HG02798 (cell line): ENCODE measurements around the gene MASP1.

ENCODE experiments used
- ATAC-seq: cut with Tn5 transposase; IDR thresholded peaks from one replicate; pipeline ENCODE4 v1.9.1; 2021; ENCODE audit warnings: mild to moderate bottlenecking; ENCODE audit not compliant: unreplicated experiment, poor library complexity

The MASP1 gene, protein sequence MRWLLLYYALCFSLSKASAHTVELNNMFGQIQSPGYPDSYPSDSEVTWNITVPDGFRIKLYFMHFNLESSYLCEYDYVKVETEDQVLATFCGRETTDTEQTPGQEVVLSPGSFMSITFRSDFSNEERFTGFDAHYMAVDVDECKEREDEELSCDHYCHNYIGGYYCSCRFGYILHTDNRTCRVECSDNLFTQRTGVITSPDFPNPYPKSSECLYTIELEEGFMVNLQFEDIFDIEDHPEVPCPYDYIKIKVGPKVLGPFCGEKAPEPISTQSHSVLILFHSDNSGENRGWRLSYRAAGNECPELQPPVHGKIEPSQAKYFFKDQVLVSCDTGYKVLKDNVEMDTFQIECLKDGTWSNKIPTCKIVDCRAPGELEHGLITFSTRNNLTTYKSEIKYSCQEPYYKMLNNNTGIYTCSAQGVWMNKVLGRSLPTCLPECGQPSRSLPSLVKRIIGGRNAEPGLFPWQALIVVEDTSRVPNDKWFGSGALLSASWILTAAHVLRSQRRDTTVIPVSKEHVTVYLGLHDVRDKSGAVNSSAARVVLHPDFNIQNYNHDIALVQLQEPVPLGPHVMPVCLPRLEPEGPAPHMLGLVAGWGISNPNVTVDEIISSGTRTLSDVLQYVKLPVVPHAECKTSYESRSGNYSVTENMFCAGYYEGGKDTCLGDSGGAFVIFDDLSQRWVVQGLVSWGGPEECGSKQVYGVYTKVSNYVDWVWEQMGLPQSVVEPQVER

GRCh38 chr3:187291512-187292132 lies at the start of gene MASP1:
MASP1 (minus strand) TSS chr3:187291737; CDS start chr3:187291632, 105 bp downstream.
- no peak for ATAC-seq

GRCh38 chr3:187340578-187340977 lies 49.0 kb upstream of the MASP1 start:
- no peak for ATAC-seq

- ATAC-seq, result no peak
These were observed 44.8 kb upstream of the MASP1 start for GRCh38 chr3:187336322-187336721.

- no peak for ATAC-seq
These were observed 43.4 kb upstream of the MASP1 start for GRCh38 chr3:187334904-187335303.

GRCh38 chr3:187328691-187329090 lies 37.2 kb upstream of the MASP1 start:
- ATAC-seq, result no peak

GRCh38 chr3:187327845-187328244 lies 36.3 kb upstream of the MASP1 start:
- no peak for ATAC-seq

DNA sequence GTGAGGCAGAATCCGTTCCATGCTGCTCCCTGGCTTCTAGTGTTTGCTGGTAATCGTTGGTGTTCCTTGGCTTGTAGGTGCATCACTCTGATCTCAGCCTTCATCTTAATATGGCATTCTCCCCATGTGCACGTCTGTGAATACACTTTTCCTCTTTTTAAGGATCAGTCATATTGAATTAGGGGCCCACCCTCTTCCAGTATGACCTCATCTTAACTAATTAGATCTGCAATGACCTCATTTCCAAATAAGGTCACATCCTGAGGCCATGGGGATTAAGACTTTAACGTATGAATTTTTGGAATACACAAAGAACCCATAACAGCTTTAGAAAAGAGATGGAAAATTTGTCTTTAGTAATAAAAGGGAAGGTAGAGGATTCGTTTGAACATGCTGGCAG lies 34.1 kb upstream of the MASP1 start:
- ATAC-seq, result no peak

DNA sequence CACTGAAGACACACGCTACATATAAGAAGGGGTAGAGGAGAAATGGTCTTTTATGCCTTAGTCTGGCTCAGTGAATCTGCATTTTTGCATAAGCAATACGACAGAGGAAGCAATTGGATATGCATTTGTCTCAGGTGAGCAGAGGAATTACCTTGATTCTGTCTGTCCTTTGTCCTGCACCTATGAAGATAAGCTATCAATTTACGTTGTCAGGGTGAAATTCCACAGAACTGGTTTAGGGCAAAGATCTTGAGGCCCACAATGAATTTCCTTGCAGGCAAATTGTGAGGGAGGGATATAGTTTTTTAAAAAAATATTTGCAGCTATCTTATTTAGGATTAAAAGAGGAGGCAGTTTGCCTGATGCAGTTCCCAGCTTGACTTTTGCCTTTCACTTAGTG lies 31.6 kb upstream of the MASP1 start:
- ATAC-seq, result no peak

GRCh38 chr3:187322291-187322690 lies 30.8 kb upstream of the MASP1 start:
- no peak for ATAC-seq

- no peak for ATAC-seq
These were observed 30.2 kb upstream of the MASP1 start for GRCh38 chr3:187321766-187322165.

- peak; percentile 80 for ATAC-seq
These were observed 28.3 kb upstream of the MASP1 start for GRCh38 chr3:187319699-187320302.

- ATAC-seq, result no peak
These were observed 27.5 kb upstream of the MASP1 start for GRCh38 chr3:187318819-187319616.

- no peak for ATAC-seq
These were observed 24.3 kb upstream of the MASP1 start for GRCh38 chr3:187315872-187316271.

DNA sequence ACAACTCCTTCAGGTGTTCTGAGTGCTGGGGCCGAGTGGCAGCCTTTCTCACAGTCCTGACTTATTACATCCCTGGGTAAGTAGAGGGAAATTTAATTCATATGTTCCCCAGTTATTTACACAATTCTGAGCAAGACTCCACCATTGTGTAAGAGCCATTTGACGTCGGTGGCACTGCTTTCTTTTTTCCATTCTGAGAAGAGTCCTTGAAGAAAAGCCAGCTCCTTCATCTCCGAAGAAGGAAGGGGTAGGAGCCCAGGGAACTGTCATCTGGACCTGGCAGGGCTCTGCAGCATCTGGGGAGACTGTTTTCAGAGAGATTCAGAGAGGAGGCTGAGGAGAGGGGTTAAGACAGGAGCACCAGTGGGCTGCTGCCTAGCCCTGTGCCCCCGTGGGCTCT lies 22.6 kb upstream of the MASP1 start:
- ATAC-seq, result no peak

GRCh38 chr3:187310954-187311470 lies 19.5 kb upstream of the MASP1 start:
- ATAC-seq, result no peak

GRCh38 chr3:187310226-187310625 lies 18.7 kb upstream of the MASP1 start:
- no peak for ATAC-seq

- ATAC-seq, result no peak
These were observed 14.3 kb upstream of the MASP1 start for GRCh38 chr3:187305881-187306280.

DNA sequence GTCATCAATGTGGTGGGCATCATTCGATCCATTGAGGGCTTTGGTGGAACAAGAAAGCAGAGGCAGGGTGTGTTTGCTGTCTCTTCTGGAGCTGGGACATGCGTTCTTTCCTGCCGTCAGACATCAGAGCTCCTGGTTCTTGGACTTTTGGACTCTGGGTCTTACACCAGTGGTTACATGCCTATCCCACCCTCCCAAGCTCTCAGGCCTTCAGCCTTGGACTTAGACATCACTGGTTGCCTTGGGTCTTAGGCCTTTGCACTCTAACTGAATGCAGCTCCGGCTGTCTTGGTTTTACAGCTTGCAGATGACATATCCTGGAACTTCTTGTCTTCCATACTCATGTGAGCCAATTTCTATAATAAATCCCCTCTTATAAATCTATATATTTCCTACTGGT lies 8.1 kb upstream of the MASP1 start:
- ATAC-seq, result no peak

DNA sequence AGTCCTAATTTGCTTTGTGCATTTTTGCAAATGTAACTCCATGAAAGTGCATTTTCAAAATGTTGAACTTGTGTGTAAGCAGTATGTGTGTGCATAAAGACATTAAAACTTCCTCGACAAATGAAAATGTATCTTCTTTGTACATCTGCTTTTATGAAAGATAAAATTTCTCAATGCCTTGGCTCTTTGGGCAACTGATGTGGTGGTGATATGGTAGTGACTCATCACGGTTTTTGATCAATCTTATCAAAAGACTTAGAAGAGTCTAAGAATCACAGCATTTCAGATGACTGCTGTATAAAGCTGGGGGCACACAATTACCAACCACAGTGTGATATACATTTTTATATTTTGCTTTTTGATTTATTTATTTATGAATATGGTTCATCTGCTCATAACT lies 5.4 kb upstream of the MASP1 start:
- ATAC-seq, result no peak

DNA sequence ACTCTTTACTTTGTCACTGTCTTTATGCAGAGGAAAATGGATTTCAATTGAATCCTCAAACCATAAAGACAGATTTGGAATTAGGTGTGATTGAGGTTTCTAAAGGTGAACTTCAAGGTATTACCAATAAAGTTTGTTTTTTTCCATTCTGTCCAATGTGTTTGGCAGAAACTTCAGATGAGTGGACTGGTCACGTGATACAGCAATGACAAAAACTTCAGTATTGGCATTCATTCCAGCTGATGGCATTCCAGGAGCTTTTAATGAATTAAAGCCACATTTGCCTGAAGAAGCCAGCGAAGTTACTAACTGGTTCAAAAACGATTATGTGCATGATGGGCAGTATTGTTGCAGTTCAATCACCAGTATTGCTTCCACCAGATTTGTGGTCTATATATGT lies 4.5 kb upstream of the MASP1 start:
- ATAC-seq, result no peak
